GM21619 (cell line): ENCODE data around the gene RHBDD1.

Source experiments
- ATAC-seq: cut with Tn5 transposase; IDR thresholded peaks from one replicate; pipeline ENCODE4 v1.9.1; 2021; ENCODE audit not compliant: unreplicated experiment

RHBDD1 gene

DNA sequence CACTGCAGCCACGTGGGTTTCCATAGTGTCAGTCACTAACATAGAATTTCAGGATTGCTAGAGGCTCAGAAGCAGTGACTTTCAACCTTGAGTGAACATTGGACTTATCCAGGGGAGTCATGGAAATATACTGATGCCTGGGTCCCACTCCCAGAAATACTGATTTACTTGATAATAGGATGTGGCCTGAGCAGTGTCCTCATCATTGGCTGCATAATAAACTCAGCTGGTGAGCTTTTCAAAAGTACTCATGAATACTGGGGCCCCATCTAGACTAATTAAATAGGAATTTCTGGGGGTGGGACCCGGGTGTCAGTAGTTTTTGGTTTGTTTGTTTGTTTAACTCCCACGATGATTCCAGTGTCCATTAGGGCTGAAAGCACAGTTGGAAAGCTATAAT lies 186.8 kb downstream of the RHBDD1 start:
- no peak for ATAC-seq

DNA sequence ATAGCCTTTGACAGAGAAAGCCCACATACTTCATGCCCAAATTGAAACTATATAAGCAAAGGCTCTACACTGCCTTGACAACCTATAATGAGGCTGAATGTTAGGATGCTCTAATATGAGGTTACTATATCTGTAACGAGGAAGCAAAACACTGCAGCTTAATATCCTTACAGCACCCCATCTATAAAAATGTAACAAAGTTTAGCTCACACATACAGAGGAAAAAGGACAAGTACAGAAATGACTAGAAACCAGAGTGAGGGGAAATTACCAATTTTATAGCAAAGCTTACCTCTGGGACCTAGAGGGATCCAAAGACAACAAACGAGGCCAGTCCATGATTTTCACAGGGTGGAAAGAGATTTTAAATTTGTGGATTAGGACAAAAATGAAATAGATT lies 189.7 kb downstream of the RHBDD1 start:
- peak; percentile 81 for ATAC-seq

DNA sequence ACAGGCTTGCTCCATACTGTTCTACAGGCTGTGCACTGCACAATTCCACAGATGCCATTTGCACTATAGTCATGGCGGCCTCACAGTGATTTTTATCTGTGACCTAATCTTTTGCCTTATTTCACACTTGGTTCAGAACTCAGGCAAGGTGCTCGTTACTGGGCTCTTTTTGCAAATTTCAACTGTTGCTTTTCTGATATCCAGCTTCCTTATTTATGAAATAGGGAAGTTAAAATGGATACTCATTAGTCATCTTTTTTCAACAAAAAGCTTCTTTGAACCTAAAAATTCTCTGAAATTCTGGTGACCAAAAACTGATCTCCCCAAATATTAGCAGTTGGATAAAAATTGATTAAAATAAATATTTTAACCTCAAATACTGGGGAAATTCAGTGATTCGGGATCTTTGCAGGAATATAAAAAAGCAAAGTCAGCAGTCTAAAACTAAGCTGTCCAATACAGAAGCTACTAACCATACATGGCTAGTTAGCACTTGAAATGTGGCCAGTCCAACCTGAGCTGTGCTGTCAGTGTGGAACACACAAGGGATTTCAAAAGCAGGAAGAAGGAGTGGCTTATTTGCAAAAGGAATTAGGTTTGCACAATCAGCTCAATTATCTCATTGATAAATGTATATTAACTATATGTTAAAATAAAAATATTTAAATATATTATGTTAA lies 193.7 kb downstream of the RHBDD1 start:
- no peak for ATAC-seq

GRCh38 chr2:227030789-227031188 lies 194.9 kb downstream of the RHBDD1 start:
- ATAC-seq, result no peak

- no peak for ATAC-seq
Measured at GRCh38 chr2:227031379-227031778, 195.5 kb downstream of the RHBDD1 start.

DNA sequence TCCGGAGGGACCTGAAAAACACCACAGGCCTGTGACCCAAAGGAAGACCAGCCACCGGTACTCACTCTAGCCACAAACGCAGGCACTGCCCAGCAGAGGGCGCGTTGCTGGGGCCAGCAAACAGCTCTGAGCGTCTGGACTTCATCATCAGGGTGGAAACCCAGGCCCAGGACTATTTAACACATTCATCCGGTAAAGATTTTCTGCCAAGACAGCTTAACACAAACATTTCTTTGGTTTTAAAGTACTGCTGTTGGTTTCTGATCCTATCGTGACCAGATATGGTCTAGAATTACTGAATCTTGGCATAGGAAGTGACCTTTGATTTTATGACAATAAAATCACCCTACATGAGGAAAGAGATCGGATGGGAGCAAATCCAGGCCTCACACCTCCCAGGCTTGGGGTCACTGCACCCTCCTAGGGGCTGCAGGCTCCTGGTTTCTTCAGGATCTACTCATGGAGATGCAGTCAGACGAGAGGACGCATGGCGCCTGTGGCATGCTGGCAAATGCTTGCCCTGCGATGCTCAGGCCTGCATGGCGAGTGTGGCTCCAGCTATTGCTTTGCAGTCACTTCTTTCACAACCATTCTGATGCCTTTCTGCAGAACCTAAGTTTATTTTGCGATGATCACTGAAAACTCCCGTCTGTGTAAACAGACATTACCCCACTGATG lies 197.8 kb downstream of the RHBDD1 start:
- peak; percentile 82 for ATAC-seq

DNA sequence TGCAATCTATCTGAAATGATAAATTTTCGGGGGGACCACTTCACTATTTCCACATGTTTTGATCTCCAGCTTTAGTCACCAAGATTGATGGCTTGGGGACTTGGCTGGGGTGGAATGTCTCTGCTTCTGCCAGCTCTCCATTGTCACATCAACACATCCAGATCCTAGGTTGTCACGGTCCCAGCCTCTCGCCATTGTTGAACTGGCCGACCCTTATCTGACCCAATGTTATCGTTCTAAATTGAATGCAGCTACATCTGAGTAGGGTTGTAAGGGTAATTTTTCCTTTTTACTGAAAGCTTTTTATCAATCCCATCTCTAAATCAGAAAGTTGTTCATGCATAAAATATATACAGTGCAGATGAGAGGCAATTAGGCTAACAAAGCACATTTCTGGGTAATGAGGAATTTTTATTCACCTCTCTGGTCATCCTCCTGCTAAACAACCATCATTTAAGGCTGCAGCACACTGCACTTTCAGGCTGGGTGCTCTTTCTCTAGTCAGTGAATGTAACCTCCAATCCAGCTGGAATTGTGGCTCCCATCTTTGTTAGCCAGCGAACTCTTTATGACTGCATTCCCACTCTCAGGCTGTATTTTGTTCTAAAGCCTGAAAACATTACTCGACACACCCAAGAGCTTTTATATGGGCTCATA lies 200.0 kb downstream of the RHBDD1 start:
- ATAC-seq, result no peak

- no peak for ATAC-seq
Measured at GRCh38 chr2:227036527-227036926, 200.7 kb downstream of the RHBDD1 start.

DNA sequence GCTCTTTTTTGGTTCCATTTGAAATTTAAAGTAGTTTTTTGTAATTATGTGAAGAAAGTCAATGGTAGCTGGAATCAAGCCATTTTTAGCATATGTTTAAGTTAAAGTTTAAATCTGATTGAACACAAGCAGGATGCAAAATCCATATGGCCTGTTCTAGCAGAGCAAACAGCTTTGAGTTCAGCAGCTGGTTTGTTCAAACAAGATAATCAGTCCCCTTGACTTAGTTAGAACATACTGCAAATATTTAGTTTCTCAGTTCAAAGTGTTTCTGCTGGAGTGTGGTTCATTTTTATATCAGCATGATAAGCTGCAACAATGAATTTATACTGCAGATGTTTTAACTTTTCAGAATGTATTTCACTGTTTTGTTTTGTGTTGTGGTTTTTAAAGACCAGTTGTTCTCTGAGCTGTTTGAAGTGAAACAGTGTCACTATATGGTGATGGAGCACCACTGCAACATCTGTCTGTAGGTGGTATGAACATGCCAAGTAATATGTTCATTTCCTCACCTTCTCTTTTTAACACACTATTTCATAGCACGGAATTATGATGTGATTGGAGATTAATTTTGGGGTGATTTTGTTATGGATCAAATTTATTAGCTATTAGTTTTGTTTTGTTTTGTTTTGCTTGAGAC lies 202.8 kb downstream of the RHBDD1 start:
- ATAC-seq, result no peak

DNA sequence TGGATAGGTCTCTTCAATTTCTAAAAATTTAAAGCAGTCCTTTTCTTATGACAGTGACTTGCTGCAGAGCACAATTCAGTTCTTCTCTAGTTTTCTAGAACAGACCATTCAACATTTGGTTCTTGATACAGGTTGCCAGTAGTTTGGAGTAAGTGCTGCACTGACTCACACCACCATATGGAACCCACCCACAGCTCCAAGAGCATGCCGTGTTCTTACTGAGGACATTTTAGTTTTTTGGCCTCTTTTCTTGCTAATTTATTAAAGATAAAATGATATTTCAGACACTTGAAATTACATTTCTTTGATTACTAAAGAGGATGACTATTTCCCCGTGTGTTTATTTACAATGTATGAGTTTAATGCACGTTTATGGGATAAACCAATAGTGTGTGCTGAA lies 208.1 kb downstream of the RHBDD1 start:
- no peak for ATAC-seq
